Measurements from ENCODE around the gene LRRC3. TPM values are rescaled to one million over a fixed set of nuclear protein-coding genes. Genes with fewer than 3 reads are reported as not detected.

The LRRC3 gene
- polyA plus RNA-seq, 1 experiment, result 0.10 TPM

- peaks cover 23% of the 10 kb centered on the region for H3K9me3 ChIP-seq (ENCODE audit: control insufficient read depth, insufficient read depth, low read length)
- no peak for DNase-seq (ENCODE audit: low read depth, low spot score)
- no peak overlapping the region for H3K27ac ChIP-seq (ENCODE audit: low read depth, low read length)
- ChIA-PET POLR2A (no interaction called here), CTCF (no interaction called here)
- TF ChIP-seq, protein P1, sequence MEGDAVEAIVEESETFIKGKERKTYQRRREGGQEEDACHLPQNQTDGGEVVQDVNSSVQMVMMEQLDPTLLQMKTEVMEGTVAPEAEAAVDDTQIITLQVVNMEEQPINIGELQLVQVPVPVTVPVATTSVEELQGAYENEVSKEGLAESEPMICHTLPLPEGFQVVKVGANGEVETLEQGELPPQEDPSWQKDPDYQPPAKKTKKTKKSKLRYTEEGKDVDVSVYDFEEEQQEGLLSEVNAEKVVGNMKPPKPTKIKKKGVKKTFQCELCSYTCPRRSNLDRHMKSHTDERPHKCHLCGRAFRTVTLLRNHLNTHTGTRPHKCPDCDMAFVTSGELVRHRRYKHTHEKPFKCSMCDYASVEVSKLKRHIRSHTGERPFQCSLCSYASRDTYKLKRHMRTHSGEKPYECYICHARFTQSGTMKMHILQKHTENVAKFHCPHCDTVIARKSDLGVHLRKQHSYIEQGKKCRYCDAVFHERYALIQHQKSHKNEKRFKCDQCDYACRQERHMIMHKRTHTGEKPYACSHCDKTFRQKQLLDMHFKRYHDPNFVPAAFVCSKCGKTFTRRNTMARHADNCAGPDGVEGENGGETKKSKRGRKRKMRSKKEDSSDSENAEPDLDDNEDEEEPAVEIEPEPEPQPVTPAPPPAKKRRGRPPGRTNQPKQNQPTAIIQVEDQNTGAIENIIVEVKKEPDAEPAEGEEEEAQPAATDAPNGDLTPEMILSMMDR (IDR thresholded peaks at IDR 0.05; ENCODE audit: low read depth, low read length), result no peak
- no peak overlapping the region for H3K4me3 ChIP-seq (ENCODE audit: low read depth, low read length)
- peaks cover 17% of the 10 kb centered on the region for H3K27me3 ChIP-seq (ENCODE audit: control insufficient read depth, insufficient read depth, low read length)
These were observed 41.5 kb downstream of the LRRC3 start for GRCh38 chr21:44496564-44497550.

- H3K4me3 ChIP-seq (ENCODE audit: low read depth, low read length), result no peak overlapping the region
- POLR2A ChIA-PET, result no interaction called here
- peaks cover 17% of the 10 kb centered on the region for H3K27me3 ChIP-seq (ENCODE audit: control insufficient read depth, insufficient read depth, low read length)
- no peak overlapping the region for H3K27ac ChIP-seq (ENCODE audit: low read depth, low read length)
- TF ChIP-seq, protein P1 (IDR thresholded peaks at IDR 0.05; ENCODE audit: low read depth, low read length), result no peak
- peaks cover 22% of the 10 kb centered on the region for H3K9me3 ChIP-seq (ENCODE audit: control insufficient read depth, insufficient read depth, low read length)
- DNase-seq (ENCODE audit: low read depth, low spot score), result no peak
- CTCF ChIA-PET, result no interaction called here
These were observed 42.4 kb downstream of the LRRC3 start for GRCh38 chr21:44497703-44498126.

DNA sequence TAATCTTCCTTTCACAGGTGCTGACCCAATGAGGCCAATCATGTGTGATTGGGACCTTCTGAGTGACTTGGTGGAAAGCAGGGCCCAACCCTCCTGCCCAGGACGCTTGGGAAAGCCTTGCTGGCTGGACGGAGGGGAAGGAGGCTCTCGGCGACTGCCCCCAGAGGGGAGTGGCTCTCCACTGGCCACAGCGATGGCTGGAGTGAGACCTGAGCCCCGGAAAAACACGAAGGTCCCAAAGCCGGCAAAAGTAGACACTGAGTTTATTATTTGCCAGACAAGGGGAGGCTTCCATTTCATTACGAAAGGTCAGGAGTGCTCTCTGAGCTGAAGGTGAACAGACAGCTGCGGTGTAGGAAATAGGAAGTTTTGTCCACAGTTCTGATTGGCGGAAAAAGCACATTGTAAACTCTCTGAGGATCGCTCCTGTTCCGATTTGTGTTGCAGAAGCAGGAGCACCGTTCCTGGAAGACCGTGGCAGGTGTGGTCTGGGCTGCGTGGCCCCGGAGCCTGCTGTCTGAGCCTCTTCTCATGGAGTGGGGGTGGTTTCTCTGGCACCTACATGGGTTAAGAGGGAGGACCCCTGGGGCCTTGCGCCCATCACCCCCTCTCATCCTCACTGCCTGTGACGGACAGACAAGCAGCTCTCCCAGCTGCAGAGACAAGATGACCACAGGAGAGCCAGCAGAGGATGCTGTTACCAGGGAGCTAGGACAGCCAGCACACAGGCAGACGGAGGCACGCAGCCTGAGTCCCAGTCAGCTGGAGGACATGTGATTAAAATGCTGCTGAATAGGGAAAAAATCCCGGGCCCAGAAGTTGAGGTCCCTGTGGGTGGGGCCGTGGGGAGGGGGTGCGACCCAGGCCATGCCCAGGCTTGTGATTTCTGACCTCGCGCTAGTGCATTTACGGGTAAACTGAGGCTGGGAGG lies 43.2 kb downstream of the LRRC3 start:
- ChIA-PET CTCF (no interaction called here), POLR2A (no interaction called here)
- H3K27ac ChIP-seq (ENCODE audit: low read depth, low read length), result no peak overlapping the region
- peaks cover 17% of the 10 kb centered on the region for H3K27me3 ChIP-seq (ENCODE audit: control insufficient read depth, insufficient read depth, low read length)
- no peak for DNase-seq (ENCODE audit: low read depth, low spot score)
- TF ChIP-seq, protein P1 (IDR thresholded peaks at IDR 0.05; ENCODE audit: low read depth, low read length), result no peak
- peaks cover 13% of the 10 kb centered on the region for H3K9me3 ChIP-seq (ENCODE audit: control insufficient read depth, insufficient read depth, low read length)
- no peak overlapping the region for H3K4me3 ChIP-seq (ENCODE audit: low read depth, low read length)

DNA sequence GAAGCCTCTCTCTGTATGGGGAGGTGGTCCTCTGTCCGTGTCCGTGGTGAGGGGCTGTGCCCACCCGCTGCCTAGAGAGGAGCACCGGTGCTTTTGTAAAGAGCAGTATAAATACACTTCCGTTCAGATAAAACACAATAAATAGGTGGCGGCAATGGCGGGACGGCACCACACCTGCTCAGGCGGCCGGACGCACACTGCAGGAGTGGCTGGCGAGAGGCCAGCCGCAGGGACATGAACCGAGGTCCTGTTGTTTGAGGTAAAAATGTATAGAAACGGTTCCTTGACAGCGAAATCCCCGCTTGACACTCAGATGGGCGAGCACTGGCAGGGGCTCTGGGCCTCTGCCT lies 43.9 kb downstream of the LRRC3 start:
- DNase-seq (ENCODE audit: low read depth, low spot score), result no peak
- H3K27me3 ChIP-seq (ENCODE audit: control insufficient read depth, insufficient read depth, low read length), result peaks cover 17% of the 10 kb centered on the region
- TF ChIP-seq, protein P1 (IDR thresholded peaks at IDR 0.05; ENCODE audit: low read depth, low read length), result no peak
- no peak overlapping the region for H3K27ac ChIP-seq (ENCODE audit: low read depth, low read length)
- CTCF ChIA-PET, result no interaction called here
- POLR2A ChIA-PET, result no interaction called here
- H3K9me3 ChIP-seq (ENCODE audit: control insufficient read depth, insufficient read depth, low read length), result peaks cover 7% of the 10 kb centered on the region
- no peak overlapping the region for H3K4me3 ChIP-seq (ENCODE audit: low read depth, low read length)

Measured in AG04450 (cell line).